Ectodermal cell (in vitro differentiated cells): Measurements from ENCODE around the gene MID2.
"Not testable (repeated sequence)": the region's sequence is repeated elsewhere in the genome, so short reads cannot be mapped to it uniquely, and the experiment has no call there.

Experiments used
- H3K27ac ChIP-seq: 2 replicates; pipeline ENCODE4 v1.7.0; 2013; ENCODE audit warnings: mild to moderate bottlenecking, low read depth, low read length; ENCODE audit not compliant: insufficient read depth, poor library complexity, severe bottlenecking
- H3K27me3 ChIP-seq: 2 replicates; pipeline ENCODE4 v1.7.0; 2013; ENCODE audit warnings: mild to moderate bottlenecking, low read length; ENCODE audit not compliant: insufficient read depth, control insufficient read depth, poor library complexity, severe bottlenecking
- H3K36me3 ChIP-seq: one replicate; pipeline ENCODE4 v1.7.0; 2013; ENCODE audit warnings: low read length; ENCODE audit not compliant: control insufficient read depth, insufficient read depth
- H3K4me1 ChIP-seq: one replicate; pipeline ENCODE4 v1.7.0; 2013; ENCODE audit warnings: low read length; ENCODE audit not compliant: control insufficient read depth, insufficient read depth
- H3K4me3 ChIP-seq: 2 replicates; pipeline ENCODE4 v1.7.0; 2013; ENCODE audit warnings: low read depth, low read length, control low read depth; ENCODE audit not compliant: insufficient read depth
- H3K9me3 ChIP-seq: 2 replicates; pipeline ENCODE4 v1.7.0; 2013; ENCODE audit warnings: mild to moderate bottlenecking, low read length, moderate library complexity; ENCODE audit not compliant: control insufficient read depth
- WGBS, 2 experiments: methylation state at CpG; one replicate each; pipeline ENCODE4 v1.1.7; 2013; ENCODE audit warnings: missing lambda C conversion rate in 2 of 2; 5-methylcytosine and 5-hydroxymethylcytosine counted together

Gene MID2

GRCh38 chrX:107935200-107935599 lies 109.5 kb downstream of the MID2 start:
- no peaks in the 10 kb centered on the region for H3K4me1 ChIP-seq
- no peaks in the 10 kb centered on the region for H3K36me3 ChIP-seq
- no peak overlapping the region for H3K4me3 ChIP-seq
- H3K9me3 ChIP-seq, result no peaks in the 10 kb centered on the region
- H3K27ac ChIP-seq, result no peak overlapping the region
- peaks cover 11% of the 10 kb centered on the region for H3K27me3 ChIP-seq
- 78 to 83% methylated on average over 7 of the region's 7 CpGs for WGBS, 2 experiments

GRCh38 chrX:107935664-107936433 lies 110.2 kb downstream of the MID2 start:
- Histone ChIP-seq H3K4me3 (peak overlapping the region; percentile 20), H3K4me1 (no peaks in the 10 kb centered on the region), H3K9me3 (no peaks in the 10 kb centered on the region), H3K36me3 (no peaks in the 10 kb centered on the region), H3K27me3 (peaks cover 11% of the 10 kb centered on the region), H3K27ac (no peak overlapping the region)
- WGBS, 2 experiments, result 29 to 33% methylated on average over 48 of the region's 48 CpGs

DNA sequence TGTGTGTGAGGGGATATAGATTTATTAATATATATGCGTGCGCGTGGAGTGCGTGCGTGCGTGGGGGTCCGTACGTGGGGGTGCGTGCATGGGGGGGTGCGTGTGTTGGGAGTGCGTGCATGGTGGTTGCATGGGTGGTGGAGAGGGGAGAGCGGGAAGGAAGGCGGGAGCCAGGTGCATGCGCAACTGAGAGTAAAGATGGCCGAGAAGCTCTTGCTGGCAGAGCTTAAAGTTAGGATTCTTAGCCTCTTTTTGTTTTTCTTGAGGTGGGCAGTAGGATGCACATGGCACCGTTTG lies 110.7 kb downstream of the MID2 start:
- no peak overlapping the region for H3K27ac ChIP-seq
- H3K4me1 ChIP-seq, result no peaks in the 10 kb centered on the region
- WGBS, 2 experiments, result 69 to 71% methylated on average over 16 of the region's 16 CpGs
- H3K36me3 ChIP-seq, result no peaks in the 10 kb centered on the region
- no peak overlapping the region for H3K4me3 ChIP-seq
- peaks cover 11% of the 10 kb centered on the region for H3K27me3 ChIP-seq
- no peaks in the 10 kb centered on the region for H3K9me3 ChIP-seq

- Histone ChIP-seq H3K4me1 (no peaks in the 10 kb centered on the region), H3K27ac (no peak overlapping the region), H3K9me3 (no peaks in the 10 kb centered on the region), H3K4me3 (no peak overlapping the region), H3K36me3 (no peaks in the 10 kb centered on the region), H3K27me3 (peaks cover 11% of the 10 kb centered on the region)
- WGBS, 2 experiments, result 89 to 92% methylated on average over 3 of the region's 3 CpGs
These were observed 114.4 kb downstream of the MID2 start for GRCh38 chrX:107940095-107940494.

- not testable (repeated sequence) for H3K4me3 ChIP-seq, H3K27ac ChIP-seq, H3K9me3 ChIP-seq
These were observed 129.7 kb downstream of the MID2 start for GRCh38 chrX:107955337-107955736.

DNA sequence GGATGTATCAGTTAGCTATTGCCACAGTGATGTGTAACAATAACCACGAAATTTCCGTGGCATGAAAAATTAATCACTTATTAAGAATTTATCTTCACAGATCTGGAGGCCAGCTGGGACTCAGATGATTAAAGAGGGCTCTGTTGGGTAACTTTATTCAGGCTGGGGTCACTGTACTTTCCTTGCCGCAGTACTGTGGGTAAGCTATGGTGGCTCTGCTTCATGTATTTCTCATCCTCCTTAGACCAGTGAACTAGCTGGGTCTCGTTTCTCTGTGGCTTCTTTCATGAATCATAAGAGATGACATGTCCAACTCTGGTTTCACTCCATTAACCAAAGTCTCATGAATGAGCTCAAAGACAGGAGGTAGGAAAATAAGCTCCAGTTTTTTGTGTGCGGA lies 143.0 kb downstream of the MID2 start:
- Histone ChIP-seq H3K4me3 (no peak overlapping the region), H3K27ac (no peak overlapping the region), H3K36me3 (no peaks in the 10 kb centered on the region), H3K9me3 (no peaks in the 10 kb centered on the region), H3K27me3 (no peaks in the 10 kb centered on the region), H3K4me1 (no peaks in the 10 kb centered on the region)
- 97 to 100% methylated on average over 2 to 4 of the region's 5 CpGs for WGBS, 2 experiments

More at GRCh38 chrX:107955337-107955736, 129.7 kb downstream of the MID2 start:
- H3K36me3 ChIP-seq, H3K27me3 ChIP-seq, H3K4me1 ChIP-seq: not testable (repeated sequence)

GRCh38 chrX:107970073-107970472 lies 144.4 kb downstream of the MID2 start:
- Histone ChIP-seq H3K4me3 (no peak overlapping the region), H3K27me3 (no peaks in the 10 kb centered on the region), H3K9me3 (no peaks in the 10 kb centered on the region), H3K4me1 (no peaks in the 10 kb centered on the region), H3K36me3 (no peaks in the 10 kb centered on the region), H3K27ac (no peak overlapping the region)
- WGBS, 2 experiments, result 44 to 63% methylated on average over 1 to 2 of the region's 2 CpGs

- 80 to 88% methylated on average over 1 to 3 of the region's 3 CpGs for WGBS, 2 experiments
- Histone ChIP-seq H3K27me3 (no peaks in the 10 kb centered on the region), H3K4me3 (no peak overlapping the region), H3K9me3 (no peaks in the 10 kb centered on the region), H3K27ac (no peak overlapping the region), H3K36me3 (no peaks in the 10 kb centered on the region), H3K4me1 (no peaks in the 10 kb centered on the region)
These were observed 146.0 kb downstream of the MID2 start for GRCh38 chrX:107971636-107972035.
